GM06990 (cell line): Measurements from ENCODE around the gene FSTL4.

Experiments
- DNase-seq: peaks from one replicate; pipeline ENCODE4 v3.0.0-alpha.2; 2011; ENCODE audit not compliant: insufficient read length; ENCODE audit errors: extremely low read depth
- H3K27me3 ChIP-seq: replicated peaks from 2 replicates; pipeline ENCODE4 v1.6.0; 2011; ENCODE audit warnings: low read length; ENCODE audit not compliant: control insufficient read depth, insufficient read depth
- H3K36me3 ChIP-seq: 2 replicates; pipeline ENCODE4 v1.5.1; 2011; ENCODE audit warnings: low read length; ENCODE audit not compliant: control insufficient read depth, insufficient read depth
- H3K4me3 ChIP-seq: replicated peaks from 2 replicates; pipeline ENCODE4 v1.5.1; 2011; ENCODE audit warnings: low read depth, mild to moderate bottlenecking, control low read depth, low read length
- CTCF ChIP-seq: IDR thresholded peaks from 2 replicates; pipeline ENCODE4 v1.5.1; 2011; ENCODE audit warnings: low read length, control low read depth, mild to moderate bottlenecking, inconsistent platforms; ENCODE audit not compliant: insufficient read depth, poor library complexity, severe bottlenecking

FSTL4 gene

GRCh38 chr5:133304178-133304577 lies 308.2 kb downstream of the FSTL4 start:
- Histone ChIP-seq H3K27me3 (no peaks in the 10 kb centered on the region; the same call in none of the 2 replicates), H3K36me3 (no peaks in the 10 kb centered on the region), H3K4me3 (no peak overlapping the region)
- no peak for DNase-seq
- no peak for TF ChIP-seq CTCF

GRCh38 chr5:133303298-133303697 lies 309.0 kb downstream of the FSTL4 start:
- TF ChIP-seq CTCF, result no peak
- Histone ChIP-seq H3K4me3 (no peak overlapping the region), H3K27me3 (no peaks in the 10 kb centered on the region; the same call in none of the 2 replicates), H3K36me3 (no peaks in the 10 kb centered on the region)
- DNase-seq, result no peak

DNA sequence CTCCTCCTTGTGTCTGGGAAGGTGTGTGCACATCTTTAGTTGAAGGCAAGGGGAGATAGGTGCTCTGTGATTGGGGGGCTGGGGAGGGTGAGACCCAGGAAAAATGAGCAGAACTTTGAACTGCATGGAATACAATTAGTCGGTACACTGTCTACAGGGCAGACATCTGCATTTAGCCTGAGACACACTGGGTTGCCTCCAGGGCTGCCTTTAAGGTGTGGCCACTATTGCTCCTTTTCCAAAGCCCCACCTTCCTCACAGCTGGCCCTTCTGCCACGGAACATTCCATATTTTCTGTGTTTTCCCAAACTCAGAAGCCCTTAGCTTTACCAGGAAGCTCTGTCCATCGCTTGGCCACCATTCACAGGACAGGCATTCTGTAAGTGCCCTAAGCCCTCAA lies 312.6 kb downstream of the FSTL4 start:
- no peak for DNase-seq
- no peaks in the 10 kb centered on the region for H3K36me3 ChIP-seq
- H3K4me3 ChIP-seq, result no peak overlapping the region
- no peak for TF ChIP-seq CTCF
- peaks cover 1% of the 10 kb centered on the region for H3K27me3 ChIP-seq

DNA sequence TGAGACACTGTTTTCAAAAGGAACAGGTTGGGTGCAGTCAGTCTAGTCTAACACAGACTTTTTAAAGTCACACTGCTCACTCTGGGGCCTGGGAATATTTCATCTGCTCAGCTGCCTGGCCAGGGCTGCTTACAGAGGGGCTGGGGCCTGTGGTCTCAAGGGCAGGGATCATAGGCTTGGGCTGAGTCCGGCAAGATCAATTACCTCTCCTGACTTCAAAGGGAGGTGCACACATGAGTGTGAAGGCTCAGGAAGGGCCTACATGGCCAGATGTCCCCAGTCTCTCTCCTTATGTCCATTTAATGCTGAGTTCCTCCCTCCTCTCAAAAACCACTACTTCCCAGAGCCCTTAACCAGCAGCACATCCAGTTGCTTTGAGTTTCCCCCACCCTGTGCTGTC lies 313.3 kb downstream of the FSTL4 start:
- Histone ChIP-seq H3K27me3 (peaks cover 1% of the 10 kb centered on the region), H3K4me3 (no peak overlapping the region), H3K36me3 (no peaks in the 10 kb centered on the region)
- no peak for TF ChIP-seq CTCF
- DNase-seq, result no peak

GRCh38 chr5:133298447-133298846 lies 313.9 kb downstream of the FSTL4 start:
- DNase-seq, result no peak
- peaks cover 1% of the 10 kb centered on the region for H3K27me3 ChIP-seq
- no peak for TF ChIP-seq CTCF
- H3K4me3 ChIP-seq, result no peak overlapping the region
- H3K36me3 ChIP-seq, result no peaks in the 10 kb centered on the region

GRCh38 chr5:133297293-133297692 lies 315.0 kb downstream of the FSTL4 start:
- DNase-seq, result no peak
- TF ChIP-seq CTCF, result no peak
- Histone ChIP-seq H3K36me3 (no peaks in the 10 kb centered on the region), H3K27me3 (peaks cover 1% of the 10 kb centered on the region), H3K4me3 (no peak overlapping the region)
